HG02571 (cell line): ENCODE measurements around the gene B3GALNT2.
A peak's percentile ranks its signal among the peaks of the same experiment; 100 is the strongest.
"Not testable (repeated sequence)": the region's sequence is repeated elsewhere in the genome, so short reads cannot be mapped to it uniquely, and the experiment has no call there.

ENCODE experiments used
- ATAC-seq: cut with Tn5 transposase; IDR thresholded peaks from one replicate; pipeline ENCODE4 v1.9.1; 2021; ENCODE audit warnings: mild to moderate bottlenecking, moderate library complexity; ENCODE audit not compliant: unreplicated experiment

Gene B3GALNT2

DNA sequence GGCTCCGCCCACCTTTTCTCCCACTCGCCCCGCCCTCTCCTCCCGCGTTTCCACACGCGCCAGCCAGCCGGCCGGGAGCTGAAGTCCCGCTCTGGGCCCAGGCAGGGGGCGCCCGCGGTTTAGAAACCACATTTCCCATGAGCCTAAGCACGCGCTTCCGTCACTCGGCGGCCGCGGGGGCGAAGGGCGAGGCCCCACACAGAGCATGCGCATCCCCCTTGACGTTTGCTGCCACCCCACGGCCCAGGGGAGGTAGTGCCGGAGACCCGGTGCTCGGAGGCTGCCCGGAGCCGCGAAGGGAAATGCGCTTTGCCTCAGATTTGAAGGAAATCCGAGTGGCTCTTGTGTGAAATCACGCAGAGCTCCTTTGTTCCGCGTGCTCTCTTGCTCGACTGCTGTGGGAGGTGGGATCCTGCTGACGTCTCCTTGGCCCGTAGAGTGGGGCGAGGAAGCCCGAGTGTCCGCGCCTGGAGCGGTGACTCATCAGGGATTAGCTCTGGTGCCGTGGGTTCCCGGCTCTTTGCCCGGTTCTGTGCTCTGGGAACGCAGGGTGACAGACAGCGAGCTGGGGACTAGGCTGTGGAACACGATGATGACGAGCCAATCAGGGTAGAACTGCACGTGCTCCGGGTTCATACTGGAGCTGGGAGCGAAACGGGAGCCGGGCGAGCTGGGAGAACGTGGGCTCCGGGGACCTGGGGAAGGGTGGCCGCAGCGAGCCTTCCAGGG, 406 bp upstream of the B3GALNT2 start:
- ATAC-seq = peak; percentile 74

DNA sequence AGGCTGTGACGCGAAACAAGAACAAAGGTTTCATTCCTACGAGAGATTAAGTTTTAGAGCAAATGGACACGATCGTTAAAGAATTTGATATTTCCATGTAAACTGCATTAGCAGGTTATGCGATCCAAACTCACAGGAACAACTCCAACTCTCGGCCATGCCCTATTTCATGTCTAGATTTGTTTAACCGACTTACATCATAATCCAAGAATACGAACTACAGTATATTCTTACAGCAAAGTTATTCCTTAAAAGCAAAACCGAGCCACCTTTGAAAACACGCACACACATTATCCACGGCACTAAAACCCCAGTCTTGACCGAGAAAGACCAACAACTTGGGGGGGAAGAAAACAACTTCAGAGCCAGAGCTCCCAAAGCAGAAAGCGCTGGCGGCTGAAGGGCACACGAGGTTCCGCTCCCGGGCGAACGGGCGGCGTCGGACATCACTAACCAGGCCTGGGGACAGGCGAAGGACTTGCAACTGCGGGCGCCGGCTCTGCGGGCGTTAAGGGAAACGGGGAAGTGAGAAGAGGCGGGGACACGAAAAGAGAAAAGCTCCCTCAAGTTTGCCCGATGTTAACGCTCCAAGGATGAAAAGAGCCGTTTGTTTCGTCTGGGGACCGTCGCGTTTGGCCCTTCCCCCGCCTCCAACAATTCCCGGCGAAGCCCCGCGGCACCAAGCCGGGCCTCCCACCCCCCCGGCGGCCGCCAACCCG, 690 bp downstream of the B3GALNT2 start:
- no peak for ATAC-seq

GRCh38 chr1:235502601-235503402, 1.4 kb downstream of the B3GALNT2 start:
- no peak for ATAC-seq

DNA sequence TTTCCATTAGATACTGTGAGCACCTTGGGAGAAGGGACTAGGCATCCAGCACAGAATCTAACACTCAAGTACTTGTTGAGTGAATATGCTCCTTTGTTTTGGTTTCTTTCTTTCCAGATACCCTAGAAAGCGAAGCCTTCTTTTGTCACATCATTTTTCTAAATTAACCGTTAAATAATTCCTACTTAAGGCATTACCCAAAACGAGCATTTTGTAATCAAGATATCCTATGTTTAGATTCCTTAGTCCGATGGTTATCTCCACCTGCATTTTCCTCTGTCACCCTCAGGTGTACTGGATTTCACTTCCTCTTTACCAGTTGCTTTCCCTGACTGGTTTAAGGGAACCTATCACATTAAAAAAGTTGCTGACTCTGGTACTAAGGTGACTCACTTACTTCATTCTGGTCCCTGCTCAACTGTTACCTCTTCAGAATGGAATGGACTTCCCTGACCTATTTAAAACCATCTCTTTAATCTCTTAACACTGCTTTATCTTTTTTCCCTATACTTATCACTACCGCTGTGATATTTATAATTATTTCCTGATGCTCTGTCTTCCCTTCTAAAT, 3.2 kb downstream of the B3GALNT2 start:
- no peak for ATAC-seq

GRCh38 chr1:235495551-235495950, 8.7 kb downstream of the B3GALNT2 start:
- no peak for ATAC-seq

DNA sequence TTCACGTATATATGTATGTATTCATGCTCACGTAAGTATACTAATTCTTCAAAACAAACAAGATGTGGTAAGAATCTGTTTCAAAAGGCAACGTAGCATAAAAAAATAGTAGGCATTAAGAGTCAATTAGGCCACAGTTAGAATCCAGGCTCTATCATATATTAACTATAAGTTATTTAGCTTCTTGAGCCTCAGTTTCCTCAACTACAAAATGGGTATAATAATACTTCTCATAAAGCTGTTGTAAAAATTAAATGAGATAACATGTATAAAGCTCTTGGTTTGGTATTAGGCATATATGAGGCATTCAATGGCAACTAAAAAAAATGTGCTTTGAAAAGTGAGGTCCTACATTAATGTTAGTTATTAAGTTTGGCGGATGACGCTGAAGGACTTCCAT, 9.2 kb downstream of the B3GALNT2 start:
- no peak for ATAC-seq

- ATAC-seq = no peak
Observed at GRCh38 chr1:235494531-235494930, 9.7 kb downstream of the B3GALNT2 start.

DNA sequence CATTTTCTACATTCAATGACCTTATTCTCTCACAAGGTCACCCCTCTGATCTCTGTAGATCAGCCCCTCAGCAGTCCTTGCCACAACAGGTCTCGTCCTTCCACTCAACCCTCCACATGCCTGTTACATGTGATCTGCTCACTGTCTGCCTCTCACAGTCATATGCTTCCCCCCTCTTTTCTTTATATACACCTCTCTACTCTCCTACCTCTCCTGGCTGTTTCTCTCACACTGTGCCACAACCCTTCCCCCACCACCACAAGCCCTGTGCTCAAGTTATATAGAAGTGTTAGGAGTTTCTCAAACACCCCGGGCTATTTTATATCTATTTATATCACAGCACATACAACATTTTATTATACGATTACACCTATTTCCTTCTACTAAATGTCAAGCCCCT, 12.6 kb downstream of the B3GALNT2 start:
- no peak for ATAC-seq

GRCh38 chr1:235486321-235486720, 17.9 kb downstream of the B3GALNT2 start:
- no peak for ATAC-seq

- ATAC-seq = no peak
Observed at GRCh38 chr1:235485558-235485957, 18.7 kb downstream of the B3GALNT2 start.

DNA sequence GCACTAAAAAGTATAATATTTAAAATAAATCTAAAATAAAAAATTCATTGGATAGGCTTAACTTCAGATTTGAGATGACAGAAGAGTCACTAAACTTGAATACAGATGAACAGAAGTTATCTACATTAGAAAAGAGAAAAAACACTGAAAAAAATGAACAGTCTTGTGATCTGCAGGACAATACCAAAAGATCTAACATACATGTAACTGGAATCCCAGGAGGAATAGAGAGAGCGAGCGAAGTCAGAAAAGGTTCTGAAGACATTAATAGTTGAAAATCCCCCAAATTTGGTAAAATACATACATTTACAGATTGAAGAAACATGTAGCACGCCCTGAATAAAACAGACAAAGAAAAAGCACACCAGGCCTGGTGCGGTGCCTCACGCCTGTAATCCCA, 21.2 kb downstream of the B3GALNT2 start:
- no peak for ATAC-seq

GRCh38 chr1:235473806-235474205, 30.4 kb downstream of the B3GALNT2 start:
- no peak for ATAC-seq

DNA sequence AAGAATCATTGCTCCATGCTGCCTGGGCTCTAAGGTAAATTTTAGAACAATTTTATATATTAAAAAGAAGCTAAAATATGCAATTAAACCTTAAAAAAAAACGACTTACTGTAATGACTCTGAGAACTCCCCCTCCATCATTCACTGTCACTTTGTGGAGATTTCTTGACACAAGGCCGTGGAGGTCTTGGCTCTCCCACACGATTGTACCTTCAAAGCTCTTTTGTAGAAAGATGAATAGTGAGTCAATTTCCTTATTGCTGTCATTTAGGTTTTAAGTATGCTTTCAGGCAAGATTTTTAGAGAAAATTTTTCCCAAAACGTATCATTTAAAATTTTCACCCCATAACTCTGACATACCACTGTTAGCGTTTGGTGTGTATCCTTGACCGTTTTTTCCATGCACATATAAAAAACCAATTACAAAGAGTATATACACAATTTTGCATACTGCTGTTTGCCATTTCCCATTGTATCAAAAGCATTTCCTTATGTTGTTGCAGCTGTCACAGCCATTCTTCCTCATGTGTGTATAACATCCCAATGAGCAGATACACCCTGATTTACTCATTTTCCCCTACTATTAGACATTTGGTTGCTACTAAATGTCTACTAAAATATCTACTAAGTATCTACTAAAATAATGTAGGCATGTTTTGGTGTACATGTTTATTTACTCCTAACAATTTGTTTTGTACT, 33.4 kb downstream of the B3GALNT2 start:
- no peak for ATAC-seq

- ATAC-seq = not testable (repeated sequence)
Observed at GRCh38 chr1:235469897-235470296, 34.4 kb downstream of the B3GALNT2 start.

- ATAC-seq = no peak
Observed at GRCh38 chr1:235468970-235469369, 35.3 kb downstream of the B3GALNT2 start.

DNA sequence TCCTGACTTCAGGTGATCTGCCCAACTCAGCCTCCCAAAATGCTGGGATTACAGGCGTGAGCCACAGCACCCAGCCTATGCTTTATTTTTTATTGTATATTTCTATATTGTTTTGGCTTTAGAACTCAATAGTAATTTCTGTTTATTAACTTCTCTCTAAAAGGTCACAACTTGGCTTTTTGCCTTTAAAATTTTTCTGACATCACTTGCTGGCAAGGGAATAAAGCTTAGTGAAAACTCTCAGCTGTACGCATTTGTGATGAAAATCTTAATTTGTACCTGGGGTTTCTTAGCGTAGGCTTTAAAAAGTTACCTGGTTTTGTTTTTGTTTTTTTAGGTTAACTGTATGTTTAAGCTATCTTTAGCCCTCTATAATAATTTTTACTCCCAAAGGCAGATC, 36.2 kb downstream of the B3GALNT2 start:
- ATAC-seq = no peak

GRCh38 chr1:235465066-235465465, 39.2 kb downstream of the B3GALNT2 start:
- no peak for ATAC-seq

- ATAC-seq = not testable (repeated sequence)
Observed at GRCh38 chr1:235462832-235463231, 41.4 kb downstream of the B3GALNT2 start.

GRCh38 chr1:235461954-235462353, 42.3 kb downstream of the B3GALNT2 start:
- ATAC-seq = no peak

DNA sequence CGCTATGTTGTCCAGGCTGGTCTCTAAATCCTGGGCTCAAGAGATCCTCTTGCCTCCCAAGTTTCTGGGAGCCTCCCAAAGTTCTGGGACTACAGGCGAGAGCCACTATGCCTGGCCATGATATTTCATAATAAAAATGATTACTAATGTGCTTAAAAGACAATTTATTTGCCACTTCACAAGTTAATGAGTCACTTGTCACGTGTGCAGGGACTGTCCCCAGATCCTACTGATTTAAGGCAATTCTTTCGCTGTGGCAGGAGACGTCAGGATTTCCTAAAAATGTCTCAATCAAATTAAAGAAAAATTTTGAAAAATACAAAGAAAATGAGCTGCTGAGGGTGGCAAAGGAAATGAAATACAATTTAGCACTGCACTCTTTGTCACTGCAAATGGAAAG, 43.5 kb downstream of the B3GALNT2 start:
- no peak for ATAC-seq

GRCh38 chr1:235457856-235458255, 46.4 kb downstream of the B3GALNT2 start:
- not testable (repeated sequence) for ATAC-seq
